Activated CD8-positive, alpha-beta memory T cell treated with anti-CD3 and anti-CD28 coated beads for 36 hours (primary cell): ENCODE results near the gene GPR42. TPM values are rescaled to one million over a fixed set of nuclear protein-coding genes. Genes with fewer than 3 reads are reported as not detected.
"Not testable (repeated sequence)": the region's sequence is repeated elsewhere in the genome, so short reads cannot be mapped to it uniquely, and the experiment has no call there.

Experiments used
- CTCF ChIA-PET: fragments of 350-600 bp; sonication (Branson Sonifier 250); formaldehyde crosslinking; loops from one replicate; lab custom pipeline; 2021; ENCODE audit warnings: antibody characterized with exemption; lab: Charles Lee
- POLR2A ChIA-PET: fragments of 350-600 bp; sonication (Branson Sonifier 250); formaldehyde crosslinking; loops from one replicate; lab custom pipeline; 2021; ENCODE audit warnings: antibody characterized with exemption; lab: Charles Lee
- total RNA-seq, 2 experiments: library from RNA; stranded (reverse); gene quantifications; one replicate each; pipeline ENCODE4 v1.2.3, GENCODE V29; 2021

Gene GPR42
- total RNA-seq, 2 experiments from 2014 or later, result not detected

- ChIA-PET POLR2A (no interaction called here), CTCF (interaction anchor here (0.6 to 1.1 kb wide), 3 partner anchors 101 to 306 kb away, joined by 3 to 4 read pairs (median 4); no protein-coding TSS in a partner anchor)
Observed at GRCh38 chr19:35345671-35346111, 25.2 kb upstream of the GPR42 start.

- CTCF ChIA-PET, result interaction anchor here (0.6 to 1.1 kb wide), 5 partner anchors 101 to 365 kb away, joined by 3 to 4 read pairs (median 3); no protein-coding TSS in a partner anchor
- POLR2A ChIA-PET, result interaction anchor here (1.0 kb wide), 1 partner anchor 366 kb away, joined by 3 read pairs; no protein-coding TSS in a partner anchor
Observed at GRCh38 chr19:35346193-35347052, 24.4 kb upstream of the GPR42 start.

GRCh38 chr19:35347171-35347929 is 23.5 kb upstream of the GPR42 start, which contains the start of gene FFAR1:
Gene FFAR1 (plus strand): TSS chr19:35347902. CDS start chr19:35351552, 3,650 bp downstream.
- ChIA-PET CTCF (interaction anchor here (0.6 to 1.1 kb wide), 6 partner anchors 78 to 364 kb away, joined by 3 read pairs; partner anchors contain the start of gene USF2), POLR2A (interaction anchor here (1.0 kb wide), 1 partner anchor 365 kb away, joined by 3 read pairs; no protein-coding TSS in a partner anchor)

- CTCF ChIA-PET, result interaction anchor here (0.6 to 1.1 kb wide), 3 partner anchors 79 to 301 kb away, joined by 3 read pairs; partner anchors contain the start of gene USF2
- POLR2A ChIA-PET, result no interaction called here
Observed at GRCh38 chr19:35347930-35348298, 23.0 kb upstream of the GPR42 start.

- POLR2A ChIA-PET, result no interaction called here
- CTCF ChIA-PET, result no interaction called here
Observed at GRCh38 chr19:35348911-35349611, 21.8 kb upstream of the GPR42 start.

GRCh38 chr19:35349614-35350521 is 21.0 kb upstream of the GPR42 start:
- CTCF ChIA-PET, result interaction anchor here (1.6 kb wide), 1 partner anchor 119 kb away, joined by 4 read pairs; no protein-coding TSS in a partner anchor
- POLR2A ChIA-PET, result no interaction called here

GRCh38 chr19:35350591-35350990 is 20.3 kb upstream of the GPR42 start:
- CTCF ChIA-PET, result interaction anchor here (0.9 to 1.6 kb wide), 2 partner anchors 117 to 119 kb away, joined by 3 to 4 read pairs; no protein-coding TSS in a partner anchor

GRCh38 chr19:35351411-35352176 is 19.3 kb upstream of the GPR42 start:
- CTCF ChIA-PET, result interaction anchor here (0.5 to 3.3 kb wide), 5 partner anchors 116 to 230 kb away, joined by 3 to 21 read pairs (median 4); no protein-coding TSS in a partner anchor
- POLR2A ChIA-PET, result no interaction called here

More at GRCh38 chr19:35350591-35350990, 20.3 kb upstream of the GPR42 start:
- POLR2A ChIA-PET, result no interaction called here

- CTCF ChIA-PET, result interaction anchor here (0.5 to 3.3 kb wide), 7 partner anchors 10 to 230 kb away, joined by 3 to 21 read pairs (median 6); no protein-coding TSS in a partner anchor
Observed at GRCh38 chr19:35352177-35352447, 18.8 kb upstream of the GPR42 start.

GRCh38 chr19:35352448-35353304 is 18.2 kb upstream of the GPR42 start:
- CTCF ChIA-PET, result interaction anchor here (0.6 to 3.3 kb wide), 17 partner anchors 9 to 652 kb away, joined by 3 to 21 read pairs (median 4); no protein-coding TSS in a partner anchor
- POLR2A ChIA-PET, result no interaction called here

More at GRCh38 chr19:35352177-35352447, 18.8 kb upstream of the GPR42 start:
- POLR2A ChIA-PET, result no interaction called here

- POLR2A ChIA-PET, result no interaction called here
- CTCF ChIA-PET, result interaction anchor here (0.6 to 3.3 kb wide), 17 partner anchors 8 to 651 kb away, joined by 3 to 21 read pairs (median 4); no protein-coding TSS in a partner anchor
Observed at GRCh38 chr19:35353635-35354034, 17.2 kb upstream of the GPR42 start.

GRCh38 chr19:35354898-35355297 is 16.0 kb upstream of the GPR42 start:
- CTCF ChIA-PET, result interaction anchor here (0.7 to 2.3 kb wide), 3 partner anchors 114 to 141 kb away, joined by 3 to 8 read pairs (median 4); no protein-coding TSS in a partner anchor
- POLR2A ChIA-PET, result no interaction called here

GRCh38 chr19:35355791-35356460 is 14.9 kb upstream of the GPR42 start:
- ChIA-PET CTCF (interaction anchor here (0.6 to 2.3 kb wide), 2 partner anchors 140 to 248 kb away, joined by 3 to 8 read pairs; no protein-coding TSS in a partner anchor), POLR2A (no interaction called here)

GRCh38 chr19:35357867-35358573 is 12.8 kb upstream of the GPR42 start, which contains the start of gene FFAR3:
Gene FFAR3 (plus strand): TSS chr19:35358460. CDS start chr19:35358891, 431 bp downstream.
- CTCF ChIA-PET, result no interaction called here
- POLR2A ChIA-PET, result no interaction called here

GRCh38 chr19:35358834-35359233 is 12.0 kb upstream of the GPR42 start:
- POLR2A ChIA-PET, CTCF ChIA-PET: not testable (repeated sequence)
